ENCODE results near the gene ISCU.
"Not testable (repeated sequence)": the region's sequence is repeated elsewhere in the genome, so short reads cannot be mapped to it uniquely, and the experiment has no call there.

ISCU gene

GRCh38 chr12:108572166-108572790, 9.9 kb downstream of the ISCU start:
- DNase-seq: no peak

GRCh38 chr12:108573317-108573716, 10.9 kb downstream of the ISCU start:
- DNase-seq: no peak

GRCh38 chr12:108574276-108574675, 11.9 kb downstream of the ISCU start:
- DNase-seq: not testable (repeated sequence)

GRCh38 chr12:108575199-108575912, 13.0 kb downstream of the ISCU start:
- no peak for DNase-seq

GRCh38 chr12:108576660-108577234, 14.4 kb downstream of the ISCU start:
- DNase-seq: no peak

GRCh38 chr12:108577458-108577857, 15.1 kb downstream of the ISCU start:
- no peak for DNase-seq

GRCh38 chr12:108578264-108578663, 15.9 kb downstream of the ISCU start:
- DNase-seq: no peak

- no peak for DNase-seq
These were observed 16.4 kb downstream of the ISCU start for GRCh38 chr12:108578813-108579212.

GRCh38 chr12:108580531-108580930, 18.1 kb downstream of the ISCU start:
- no peak for DNase-seq

- no peak for DNase-seq
These were observed 19.2 kb downstream of the ISCU start for GRCh38 chr12:108581311-108582227.

GRCh38 chr12:108582509-108582908, 20.1 kb downstream of the ISCU start:
- no peak for DNase-seq

- DNase-seq: no peak
These were observed 20.8 kb downstream of the ISCU start for GRCh38 chr12:108582978-108583770.

- no peak for DNase-seq
These were observed 21.6 kb downstream of the ISCU start for GRCh38 chr12:108583991-108584390.

- DNase-seq: no peak
These were observed 22.2 kb downstream of the ISCU start for GRCh38 chr12:108584456-108585065.

GRCh38 chr12:108585864-108586263, 23.5 kb downstream of the ISCU start:
- DNase-seq: no peak

- no peak for DNase-seq
These were observed 23.9 kb downstream of the ISCU start for GRCh38 chr12:108586306-108586705.

- no peak for DNase-seq
These were observed 25.4 kb downstream of the ISCU start for GRCh38 chr12:108587826-108588225.

- DNase-seq: no peak
These were observed 26.8 kb downstream of the ISCU start for GRCh38 chr12:108589028-108589839.

- no peak for DNase-seq
These were observed 27.4 kb downstream of the ISCU start for GRCh38 chr12:108589840-108590229.

- not testable (repeated sequence) for DNase-seq
These were observed 28.1 kb downstream of the ISCU start for GRCh38 chr12:108590463-108590862.

Measured in NCI-H187 treated with DMSO at 0.1 percent for 48 hours (cell line).